ENCODE data around the gene PRAMEF18.
"Not testable (repeated sequence)": the region's sequence is repeated elsewhere in the genome, so short reads cannot be mapped to it uniquely, and the experiment has no call there.

The PRAMEF18 gene

DNA sequence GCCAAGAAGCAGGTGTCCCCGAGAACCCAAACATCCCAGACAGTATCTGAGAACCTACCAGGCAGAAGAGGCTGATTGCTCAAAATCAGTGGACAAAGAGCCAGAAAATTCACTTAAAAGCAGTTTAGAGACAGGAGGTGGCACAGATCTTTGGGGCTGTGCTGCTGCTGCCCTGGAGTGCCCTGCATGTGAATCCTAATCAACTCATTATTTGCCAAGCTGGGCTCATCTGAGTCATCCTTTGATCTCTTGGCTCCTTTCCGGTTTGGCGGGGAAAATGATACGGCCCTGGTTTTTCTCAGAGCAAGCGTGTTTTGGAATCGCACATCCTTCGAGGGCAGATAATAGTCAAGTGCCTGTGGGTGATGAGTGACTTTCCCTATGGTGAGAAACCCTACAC lies 9.3 kb downstream of the PRAMEF18 start:
- not testable (repeated sequence) for DNase-seq (ENCODE audit: low read depth in 1 of 2, low spot score in 1 of 2)

DNA sequence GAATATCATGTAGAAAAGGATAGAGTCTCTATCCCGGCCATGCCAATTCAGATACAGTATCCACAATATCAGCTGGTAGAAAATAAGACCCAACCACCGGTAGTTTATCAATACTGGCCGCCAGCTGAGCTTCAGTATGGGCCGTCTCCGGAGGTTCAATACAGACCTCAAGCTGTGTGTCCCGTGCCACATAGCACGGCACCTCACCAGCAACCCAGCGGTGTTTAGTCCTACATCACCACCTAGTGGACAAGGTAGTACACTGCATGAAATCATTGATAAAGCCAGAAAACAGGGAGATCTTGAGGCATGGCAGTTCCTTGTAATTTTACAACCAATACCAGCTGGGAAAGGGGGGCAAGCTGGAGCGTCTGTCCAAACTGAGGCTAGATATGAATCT lies 17.2 kb downstream of the PRAMEF18 start:
- DNase-seq (ENCODE audit: low read depth in 1 of 2, low spot score in 1 of 2): not testable (repeated sequence)

DNA sequence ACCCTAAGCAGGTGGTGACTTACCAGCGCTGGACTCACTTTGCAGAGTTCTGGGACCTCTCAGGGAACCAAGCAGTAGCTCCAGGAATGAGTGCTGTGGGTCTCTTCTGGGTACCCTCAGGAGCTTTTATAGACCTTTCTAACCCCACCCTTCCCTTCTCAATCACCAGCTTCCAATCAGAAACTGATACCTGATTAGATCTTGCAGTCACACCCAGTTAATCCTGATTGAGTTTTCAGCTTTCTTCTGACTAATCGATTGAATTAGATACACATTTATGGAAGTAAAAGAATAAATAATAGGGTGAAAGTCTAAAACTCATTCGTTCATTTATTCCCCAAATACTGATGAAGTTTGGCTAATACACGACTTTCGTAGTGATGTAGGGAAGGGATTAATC lies 24.6 kb downstream of the PRAMEF18 start, which contains the start of gene PRAMEF13:
Gene PRAMEF13 (minus strand): TSS at position 101 of the 400 bp plus-strand sequence. CDS start 1,820 bp downstream, outside the sequence.
- DNase-seq (ENCODE audit: low read depth in 1 of 2, low spot score in 1 of 2): not testable (repeated sequence)
